Skeletal muscle tissue (tissue), 4 donors: ENCODE results near the gene PTF1A. TPM values are rescaled to one million over a fixed set of nuclear protein-coding genes. Genes with fewer than 3 reads are reported as not detected.

ENCODE experiments used
- H3K27ac ChIP-seq: one replicate; pipeline ENCODE4 v1.7.0; 2013; ENCODE audit warnings: mild to moderate bottlenecking, low read depth, low read length, inconsistent platforms
- H3K27me3 ChIP-seq, 3 donors: one replicate each; pipeline ENCODE4 v1.7.0; 2013; ENCODE audit warnings: low read length in 3 of 3; ENCODE audit not compliant: control insufficient read depth in 3 of 3, insufficient read depth in 3 of 3
- H3K36me3 ChIP-seq, 3 donors: one replicate each; pipeline ENCODE4 v1.7.0; 2013; ENCODE audit warnings: low read length in 3 of 3; ENCODE audit not compliant: control insufficient read depth in 3 of 3, insufficient read depth in 3 of 3
- H3K4me1 ChIP-seq, 3 donors: one replicate each; pipeline ENCODE4 v1.7.0; 2013; ENCODE audit warnings: low read length in 3 of 3, mild to moderate bottlenecking in 3 of 3; ENCODE audit not compliant: control insufficient read depth in 3 of 3, insufficient read depth in 3 of 3
- H3K4me3 ChIP-seq, 3 donors: one replicate each; pipeline ENCODE4 v1.7.0; 2013; ENCODE audit warnings: low read length in 3 of 3
- H3K9ac ChIP-seq, 3 donors: one replicate each; pipeline ENCODE4 v1.7.0; 2013; ENCODE audit warnings: low read length in 3 of 3, mild to moderate bottlenecking in 3 of 3, moderate library complexity in 2 of 3, low read depth in 1 of 3
- H3K9me3 ChIP-seq, 3 donors: one replicate each; pipeline ENCODE4 v1.7.0; 2013; ENCODE audit warnings: low read length in 3 of 3; ENCODE audit not compliant: control insufficient read depth in 3 of 3
- total RNA-seq: library from RNA; depleted of rRNA; stranded (reverse); fragments of >200 nt; gene quantifications from one replicate; pipeline ENCODE4 v1.2.3, GENCODE V29; 2014
- donor health status: Osteomylitis.

Gene PTF1A
- total RNA-seq = not detected

GRCh38 chr10:23191764-23192711 is at the start of gene PTF1A:
TSS of gene PTF1A (plus strand) at chr10:23192312. CDS start at chr10:23192531, 219 bp downstream.
- no peaks in the 10 kb centered on the region for H3K36me3 ChIP-seq
- no peak within 1 kb of the TSS for H3K27ac ChIP-seq
- H3K4me1 ChIP-seq = no peaks in the 10 kb centered on the region
- no peak within 1 kb of the TSS for H3K4me3 ChIP-seq
- no peaks in the 10 kb centered on the region for H3K9me3 ChIP-seq
- no peak within 1 kb of the TSS for H3K9ac ChIP-seq
- peaks cover 59 to 85% (median 76%) of the 10 kb centered on the region in 3 donors for H3K27me3 ChIP-seq

GRCh38 chr10:23146258-23146657 is 45.9 kb upstream of the PTF1A start:
- Histone ChIP-seq H3K4me3 (no peak overlapping the region), H3K27ac (no peak overlapping the region), H3K4me1 (no peaks in the 10 kb centered on the region), H3K36me3 (no peaks in the 10 kb centered on the region), H3K9ac (no peak overlapping the region), H3K27me3 (peaks cover 0 to 11% (median 0%) of the 10 kb centered on the region in 3 donors), H3K9me3 (no peaks in the 10 kb centered on the region)

- Histone ChIP-seq H3K27ac (no peak overlapping the region), H3K27me3 (peaks cover 0 to 11% (median 0%) of the 10 kb centered on the region in 3 donors), H3K36me3 (no peaks in the 10 kb centered on the region), H3K9ac (no peak overlapping the region), H3K9me3 (no peaks in the 10 kb centered on the region), H3K4me1 (no peaks in the 10 kb centered on the region), H3K4me3 (no peak overlapping the region)
Observed at GRCh38 chr10:23147035-23147434, 45.1 kb upstream of the PTF1A start.

- Histone ChIP-seq H3K4me1 (no peaks in the 10 kb centered on the region), H3K27ac (no peak overlapping the region), H3K27me3 (peaks cover 0 to 11% (median 0%) of the 10 kb centered on the region in 3 donors), H3K36me3 (no peaks in the 10 kb centered on the region), H3K4me3 (no peak overlapping the region), H3K9me3 (no peaks in the 10 kb centered on the region), H3K9ac (no peak overlapping the region)
Observed at GRCh38 chr10:23148214-23148613, 43.9 kb upstream of the PTF1A start.

GRCh38 chr10:23150091-23150490 is 42.0 kb upstream of the PTF1A start:
- Histone ChIP-seq H3K9me3 (no peaks in the 10 kb centered on the region), H3K4me3 (no peak overlapping the region), H3K9ac (no peak overlapping the region), H3K4me1 (no peaks in the 10 kb centered on the region), H3K27me3 (peaks cover 0 to 11% (median 0%) of the 10 kb centered on the region in 3 donors), H3K27ac (no peak overlapping the region), H3K36me3 (no peaks in the 10 kb centered on the region)

- peaks cover 0 to 11% (median 3%) of the 10 kb centered on the region in 3 donors for H3K27me3 ChIP-seq
- no peak overlapping the region for H3K4me3 ChIP-seq
- no peak overlapping the region for H3K27ac ChIP-seq
- no peaks in the 10 kb centered on the region for H3K9me3 ChIP-seq
- H3K4me1 ChIP-seq = no peaks in the 10 kb centered on the region
- no peaks in the 10 kb centered on the region for H3K36me3 ChIP-seq
- H3K9ac ChIP-seq = no peak overlapping the region
Observed at GRCh38 chr10:23150610-23151009, 41.5 kb upstream of the PTF1A start.

- Histone ChIP-seq H3K36me3 (no peaks in the 10 kb centered on the region), H3K27ac (no peak overlapping the region), H3K9ac (no peak overlapping the region), H3K4me1 (no peaks in the 10 kb centered on the region), H3K27me3 (peaks cover 0 to 11% (median 3%) of the 10 kb centered on the region in 3 donors), H3K4me3 (no peak overlapping the region), H3K9me3 (no peaks in the 10 kb centered on the region)
Observed at GRCh38 chr10:23151071-23151470, 41.0 kb upstream of the PTF1A start.

GRCh38 chr10:23155169-23155568 is 36.9 kb upstream of the PTF1A start:
- Histone ChIP-seq H3K4me3 (no peak overlapping the region), H3K27me3 (peaks cover 7 to 14% (median 11%) of the 10 kb centered on the region in 3 donors), H3K4me1 (peaks cover 0 to 2% (median 0%) of the 10 kb centered on the region in 3 donors), H3K27ac (no peak overlapping the region), H3K9ac (no peak overlapping the region), H3K36me3 (no peaks in the 10 kb centered on the region), H3K9me3 (no peaks in the 10 kb centered on the region)

GRCh38 chr10:23156447-23157150 is 35.5 kb upstream of the PTF1A start:
- Histone ChIP-seq H3K36me3 (no peaks in the 10 kb centered on the region), H3K9me3 (no peaks in the 10 kb centered on the region), H3K27me3 (peaks cover 5 to 15% (median 7%) of the 10 kb centered on the region in 3 donors), H3K27ac (no peak overlapping the region), H3K4me3 (no peak overlapping the region), H3K4me1 (peaks cover 0 to 2% (median 0%) of the 10 kb centered on the region in 3 donors), H3K9ac (no peak overlapping the region)

- no peaks in the 10 kb centered on the region for H3K36me3 ChIP-seq
- no peak overlapping the region for H3K9ac ChIP-seq
- H3K4me3 ChIP-seq = no peak overlapping the region
- peaks cover 0 to 2% (median 0%) of the 10 kb centered on the region in 3 donors for H3K4me1 ChIP-seq
- H3K27ac ChIP-seq = no peak overlapping the region
- H3K9me3 ChIP-seq = no peaks in the 10 kb centered on the region
- peaks cover 5 to 15% (median 7%) of the 10 kb centered on the region in 3 donors for H3K27me3 ChIP-seq
Observed at GRCh38 chr10:23157239-23157681, 34.9 kb upstream of the PTF1A start.
